Loucy (cell line): ENCODE results near the gene NTN4.

Experiments
- H2AFZ ChIP-seq: fragments of 200-600 bp; sonication (generic); 2 replicates; pipeline ENCODE4 v1.6.0; 2016; ENCODE audit warnings: antibody characterized with exemption, mild to moderate bottlenecking, low read length, moderate library complexity
- H3F3A ChIP-seq: fragments of 200-600 bp; 2 replicates; pipeline ENCODE4 v1.6.0; 2016; ENCODE audit warnings: antibody characterized with exemption, low read depth, mild to moderate bottlenecking
- H3K27me3 ChIP-seq: fragments of 200-600 bp; sonication (generic); 2 replicates; pipeline ENCODE4 v1.6.1; 2014; ENCODE audit warnings: low read length, mild to moderate bottlenecking; ENCODE audit not compliant: insufficient read depth, poor library complexity, severe bottlenecking
- H3K36me3 ChIP-seq: fragments of 200-600 bp; sonication (generic); 2 replicates; pipeline ENCODE4 v1.6.1; 2016; ENCODE audit warnings: low read length; ENCODE audit not compliant: insufficient read depth
- H3K4me1 ChIP-seq: fragments of 200-600 bp; sonication (generic); 2 replicates; pipeline ENCODE4 v1.5.1; 2014; ENCODE audit warnings: low read length, mild to moderate bottlenecking; ENCODE audit not compliant: insufficient read depth, poor library complexity, severe bottlenecking
- H3K4me2 ChIP-seq: fragments of 200-600 bp; sonication (generic); 2 replicates; pipeline ENCODE4 v1.6.0; 2014; ENCODE audit warnings: antibody characterized with exemption, low read length, low read depth, mild to moderate bottlenecking; ENCODE audit not compliant: poor library complexity, severe bottlenecking
- H3K4me3 ChIP-seq: fragments of 200-600 bp; sonication (generic); 2 replicates; pipeline ENCODE4 v1.5.1; 2014; ENCODE audit warnings: low read length, mild to moderate bottlenecking, mixed read lengths; ENCODE audit not compliant: poor library complexity, severe bottlenecking
- H3K79me2 ChIP-seq: fragments of 200-600 bp; sonication (generic); 2 replicates; pipeline ENCODE4 v1.6.1; 2014; ENCODE audit warnings: low read length; ENCODE audit not compliant: insufficient read depth
- H3K9ac ChIP-seq: fragments of 200-600 bp; sonication (generic); 2 replicates; pipeline ENCODE4 v1.6.0; 2014; ENCODE audit warnings: mild to moderate bottlenecking, low read depth, low read length, moderate library complexity; ENCODE audit not compliant: poor library complexity, severe bottlenecking
- H3K9me2 ChIP-seq: fragments of 200-600 bp; sonication (generic); replicated peaks from 2 replicates; pipeline ENCODE4 v1.6.1; 2016; ENCODE audit warnings: low read depth, low read length, mixed read lengths
- H3K9me3 ChIP-seq: fragments of 200-600 bp; sonication (generic); 2 replicates; pipeline ENCODE4 v1.6.1; 2014; ENCODE audit warnings: mild to moderate bottlenecking, antibody characterized with exemption, low read length, low read depth; ENCODE audit not compliant: insufficient read depth
- H4K20me1 ChIP-seq: fragments of 200-600 bp; sonication (generic); 2 replicates; pipeline ENCODE4 v1.6.0; 2014; ENCODE audit warnings: antibody characterized with exemption, low read length, mild to moderate bottlenecking; ENCODE audit not compliant: insufficient read depth, poor library complexity, severe bottlenecking
- EZH2phosphoT487 ChIP-seq: fragments of 200-600 bp; IDR thresholded peaks from 2 replicates; pipeline ENCODE4 v1.6.1; 2018; ENCODE audit warnings: antibody characterized with exemption, mild to moderate bottlenecking, moderate library complexity, borderline replicate concordance
- TF ChIP-seq, protein P1 (sequence below): fragments of 200-600 bp; sonication (generic); conservative IDR thresholded peaks from 2 replicates; pipeline ENCODE4 v1.5.1; 2014; ENCODE audit warnings: mild to moderate bottlenecking, antibody characterized with exemption, low read length

NTN4 gene

DNA sequence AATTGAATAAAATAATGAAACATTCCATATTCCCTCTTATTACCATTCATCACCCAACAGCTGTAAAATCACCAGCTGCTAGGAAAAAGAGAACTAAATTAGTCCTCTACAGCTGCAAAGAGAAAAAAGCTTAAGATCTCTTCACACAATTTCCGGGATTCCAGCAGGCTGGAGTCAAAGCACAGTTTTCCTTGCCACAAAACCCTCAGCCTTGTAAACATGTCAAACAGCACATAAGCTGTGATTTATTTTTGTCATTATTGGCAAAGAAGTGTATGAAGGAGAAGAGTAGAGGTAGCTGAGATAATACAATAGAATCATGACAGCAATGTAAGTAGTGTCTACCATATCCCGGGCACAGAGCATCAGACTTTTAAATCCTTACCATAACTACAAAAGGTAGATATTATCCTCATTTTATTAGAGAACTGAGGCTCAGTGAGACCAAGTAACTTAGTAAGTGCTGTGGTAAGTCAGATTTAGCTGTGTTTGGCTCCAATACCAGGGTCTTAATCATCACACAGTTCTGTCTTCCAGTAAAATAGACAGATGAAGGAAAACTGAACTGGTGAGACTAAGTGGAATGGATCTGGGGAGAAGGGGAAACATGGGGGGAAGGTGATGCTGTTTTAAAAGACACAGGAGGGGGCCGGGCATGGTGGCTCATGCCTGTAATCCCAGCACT lies 57.3 kb downstream of the NTN4 start:
- Histone ChIP-seq H3K9ac (no peak overlapping the region), H3K79me2 (no peaks in the 10 kb centered on the region), H3K27me3 (no peaks in the 10 kb centered on the region), H2AFZ (no peak overlapping the region), H3F3A (no peaks in the 10 kb centered on the region), H3K4me2 (no peak overlapping the region), H3K9me3 (no peaks in the 10 kb centered on the region), H4K20me1 (no peaks in the 10 kb centered on the region), H3K4me1 (no peaks in the 10 kb centered on the region), H3K36me3 (no peaks in the 10 kb centered on the region), H3K9me2 (no peaks in the 10 kb centered on the region), H3K4me3 (no peak overlapping the region)
- TF ChIP-seq, protein P1, sequence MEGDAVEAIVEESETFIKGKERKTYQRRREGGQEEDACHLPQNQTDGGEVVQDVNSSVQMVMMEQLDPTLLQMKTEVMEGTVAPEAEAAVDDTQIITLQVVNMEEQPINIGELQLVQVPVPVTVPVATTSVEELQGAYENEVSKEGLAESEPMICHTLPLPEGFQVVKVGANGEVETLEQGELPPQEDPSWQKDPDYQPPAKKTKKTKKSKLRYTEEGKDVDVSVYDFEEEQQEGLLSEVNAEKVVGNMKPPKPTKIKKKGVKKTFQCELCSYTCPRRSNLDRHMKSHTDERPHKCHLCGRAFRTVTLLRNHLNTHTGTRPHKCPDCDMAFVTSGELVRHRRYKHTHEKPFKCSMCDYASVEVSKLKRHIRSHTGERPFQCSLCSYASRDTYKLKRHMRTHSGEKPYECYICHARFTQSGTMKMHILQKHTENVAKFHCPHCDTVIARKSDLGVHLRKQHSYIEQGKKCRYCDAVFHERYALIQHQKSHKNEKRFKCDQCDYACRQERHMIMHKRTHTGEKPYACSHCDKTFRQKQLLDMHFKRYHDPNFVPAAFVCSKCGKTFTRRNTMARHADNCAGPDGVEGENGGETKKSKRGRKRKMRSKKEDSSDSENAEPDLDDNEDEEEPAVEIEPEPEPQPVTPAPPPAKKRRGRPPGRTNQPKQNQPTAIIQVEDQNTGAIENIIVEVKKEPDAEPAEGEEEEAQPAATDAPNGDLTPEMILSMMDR, result no peak
- no peak for TF ChIP-seq EZH2phosphoT487

DNA sequence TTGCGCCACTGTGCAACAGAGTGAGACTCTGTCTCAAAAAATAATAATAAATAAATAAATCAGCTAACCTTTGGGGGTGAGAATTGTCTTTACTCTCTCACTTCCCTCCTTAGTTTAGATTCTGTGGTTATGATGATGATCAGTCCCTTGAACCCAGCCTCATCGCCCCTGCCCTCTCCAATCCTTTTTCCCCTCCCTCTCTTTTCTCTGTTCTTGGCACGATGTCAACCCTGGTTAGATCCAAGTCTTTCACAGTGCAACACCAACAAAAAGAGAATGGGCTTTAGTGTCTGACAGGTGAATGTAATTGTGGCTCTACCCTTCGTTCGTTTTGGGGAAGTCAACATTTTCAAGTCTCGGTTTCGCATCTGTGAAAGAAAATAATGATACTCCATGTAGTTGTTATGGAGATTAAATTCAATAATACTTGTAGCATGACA lies 59.0 kb downstream of the NTN4 start:
- H3K27me3 ChIP-seq, result no peaks in the 10 kb centered on the region
- no peak overlapping the region for H2AFZ ChIP-seq
- TF ChIP-seq, protein P1, result no peak
- no peak for TF ChIP-seq EZH2phosphoT487
- no peaks in the 10 kb centered on the region for H3K79me2 ChIP-seq
- no peak overlapping the region for H3K9ac ChIP-seq
- H3K4me1 ChIP-seq, result no peaks in the 10 kb centered on the region
- no peak overlapping the region for H3K4me2 ChIP-seq
- no peaks in the 10 kb centered on the region for H4K20me1 ChIP-seq
- no peaks in the 10 kb centered on the region for H3K9me3 ChIP-seq
- H3K36me3 ChIP-seq, result no peaks in the 10 kb centered on the region
- no peaks in the 10 kb centered on the region for H3F3A ChIP-seq
- no peak overlapping the region for H3K4me3 ChIP-seq
- no peaks in the 10 kb centered on the region for H3K9me2 ChIP-seq

DNA sequence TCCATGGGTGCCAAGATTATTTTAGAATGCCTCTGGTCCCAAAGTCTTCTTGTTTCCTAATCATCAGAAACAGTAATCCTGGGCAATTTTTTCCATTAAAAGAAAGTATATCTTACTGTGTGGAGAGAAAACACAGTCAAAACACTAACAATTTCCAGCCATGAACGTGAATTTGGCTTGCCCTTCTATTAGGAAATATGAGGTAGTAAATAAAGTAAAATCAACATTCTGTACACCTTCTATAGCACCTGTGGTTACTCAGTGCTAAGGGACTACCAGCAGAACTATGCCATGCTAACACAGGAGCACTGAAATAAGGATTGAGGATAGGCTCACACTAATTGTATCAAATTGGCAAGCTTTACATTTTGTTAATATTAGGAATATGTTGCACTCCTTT lies 60.1 kb downstream of the NTN4 start:
- H3K9me2 ChIP-seq, result no peaks in the 10 kb centered on the region
- H3K27me3 ChIP-seq, result no peaks in the 10 kb centered on the region
- H3K79me2 ChIP-seq, result no peaks in the 10 kb centered on the region
- no peaks in the 10 kb centered on the region for H3K4me1 ChIP-seq
- no peak overlapping the region for H3K4me3 ChIP-seq
- no peaks in the 10 kb centered on the region for H3K9me3 ChIP-seq
- H4K20me1 ChIP-seq, result no peaks in the 10 kb centered on the region
- H3K4me2 ChIP-seq, result no peak overlapping the region
- no peak overlapping the region for H3K9ac ChIP-seq
- no peaks in the 10 kb centered on the region for H3F3A ChIP-seq
- H3K36me3 ChIP-seq, result no peaks in the 10 kb centered on the region
- no peak overlapping the region for H2AFZ ChIP-seq
- TF ChIP-seq, protein P1, result no peak
- no peak for TF ChIP-seq EZH2phosphoT487
